ENCODE measurements around the gene SPOCK2. TPM values are rescaled to one million over a fixed set of nuclear protein-coding genes. Genes with fewer than 3 reads are reported as not detected.
A peak's percentile ranks its signal among the peaks of the same experiment; 100 is the strongest.

Gene SPOCK2
- total and polyA plus RNA-seq, 4 donors: 24.1 to 103 (median 60.1) TPM

- peak; percentile 94 to 97 (median 96) for DNase-seq
- H3K27me3 ChIP-seq (ENCODE audit: control insufficient read depth in 3 of 3, insufficient read depth in 3 of 3, low read length in 2 of 3): no peaks in the 10 kb centered on the region
- H3K27ac ChIP-seq (ENCODE audit: low read depth in 1 of 2, low read length in 1 of 2): peak overlapping the region; percentile 71 to 83
- H3K9ac ChIP-seq (ENCODE audit: insufficient read depth in 1 of 2, low read length in 2 of 2): peak overlapping the region in 1 of 2 donors; percentile 52
- no peak for TF ChIP-seq CTCF (IDR thresholded peaks at IDR 0.05; ENCODE audit: control extremely low read depth, extremely low read depth)
- no peak overlapping the region for H3K4me3 ChIP-seq
- peaks cover 9 to 46% (median 23%) of the 10 kb centered on the region in 5 donors for H3K4me1 ChIP-seq (ENCODE audit: control insufficient read depth in 5 of 5, insufficient read depth in 5 of 5, low read length in 5 of 5)
- peak; percentile 63 for ATAC-seq (ENCODE audit: insufficient read depth, low FRiP score)
- 36 to 45% methylated on average over 12 of the region's 12 CpGs for WGBS, 2 donors
- peaks cover 0 to 4% (median 0%) of the 10 kb centered on the region in 4 donors for H3K9me3 ChIP-seq (ENCODE audit: control insufficient read depth in 4 of 4, insufficient read depth in 3 of 4, low read length in 3 of 4)
- peaks cover 0 to 11% (median 8%) of the 10 kb centered on the region in 4 donors for H3K36me3 ChIP-seq (ENCODE audit: control insufficient read depth in 4 of 4, insufficient read depth in 4 of 4, low read length in 4 of 4)
Observed at GRCh38 chr10:72009425-72010081, 78.8 kb downstream of the SPOCK2 start.

GRCh38 chr10:72009051-72009424, 79.3 kb downstream of the SPOCK2 start:
- H3K27ac ChIP-seq (ENCODE audit: low read depth in 1 of 2, low read length in 1 of 2): peak overlapping the region; percentile 71 to 83
- no peak overlapping the region for H3K9ac ChIP-seq (ENCODE audit: insufficient read depth in 1 of 2, low read length in 2 of 2)
- no peaks in the 10 kb centered on the region for H3K27me3 ChIP-seq (ENCODE audit: control insufficient read depth in 3 of 3, insufficient read depth in 3 of 3, low read length in 2 of 3)
- H3K9me3 ChIP-seq (ENCODE audit: control insufficient read depth in 4 of 4, insufficient read depth in 3 of 4, low read length in 3 of 4): peaks cover 0 to 4% (median 0%) of the 10 kb centered on the region in 4 donors
- no peak overlapping the region for H3K4me3 ChIP-seq
- H3K4me1 ChIP-seq (ENCODE audit: control insufficient read depth in 5 of 5, insufficient read depth in 5 of 5, low read length in 5 of 5): peaks cover 9 to 46% (median 23%) of the 10 kb centered on the region in 5 donors
- DNase-seq (no peak), ATAC-seq (ENCODE audit: insufficient read depth, low FRiP score) (no peak)
- peaks cover 0 to 11% (median 8%) of the 10 kb centered on the region in 4 donors for H3K36me3 ChIP-seq (ENCODE audit: control insufficient read depth in 4 of 4, insufficient read depth in 4 of 4, low read length in 4 of 4)
- 54 to 70% methylated on average over 9 of the region's 9 CpGs for WGBS, 2 donors
- no peak for TF ChIP-seq CTCF (IDR thresholded peaks at IDR 0.05; ENCODE audit: control extremely low read depth, extremely low read depth)

Other genes with a start within 250 kb of the SPOCK2 start
- gene PSAP, start 237.3 kb downstream of the SPOCK2 start, total RNA-seq: 1,000 to 10,000 TPM in 1 of 2 donors, 100 to 1,000 TPM in 1; 697 to 1,496 TPM
- 1,000 to 10,000 TPM in 1 of 2 donors, 100 to 1,000 TPM in 1; 496 to 1,828 TPM for gene PSAP, start 237.3 kb downstream of the SPOCK2 start, polyA plus RNA-seq
- 10 to 100 TPM; 10.7 to 13.7 TPM for gene CHST3, start 124.2 kb downstream of the SPOCK2 start, total RNA-seq
- 1 to 10 TPM; 2.2 to 5.2 TPM for gene CHST3, start 124.2 kb downstream of the SPOCK2 start, polyA plus RNA-seq
- gene ANAPC16, start 127.5 kb upstream of the SPOCK2 start, total RNA-seq: 10 to 100 TPM; 67.9 to 94.0 TPM
- gene ANAPC16, start 127.5 kb upstream of the SPOCK2 start, polyA plus RNA-seq: 100 to 1,000 TPM in 1 of 2 donors, 10 to 100 TPM in 1; 88.9 to 138 TPM
- 10 to 100 TPM; 28.9 to 29.9 TPM for gene ASCC1, start 127.7 kb upstream of the SPOCK2 start, total RNA-seq
- gene ASCC1, start 127.7 kb upstream of the SPOCK2 start, polyA plus RNA-seq: 10 to 100 TPM in 1 of 2 donors, 1 to 10 TPM in 1; 9.0 to 19.4 TPM
- gene DDIT4, start 185.4 kb upstream of the SPOCK2 start, total RNA-seq: 100 to 1,000 TPM; 155 to 190 TPM
- 100 to 1,000 TPM in 1 of 2 donors, 10 to 100 TPM in 1; 55.3 to 188 TPM for gene DDIT4, start 185.4 kb upstream of the SPOCK2 start, polyA plus RNA-seq